Skeletal muscle cell (primary cell): ENCODE data around the gene DCST2.
"Not testable (repeated sequence)": the region's sequence is repeated elsewhere in the genome, so short reads cannot be mapped to it uniquely, and the experiment has no call there.

ENCODE experiments used
- DNase-seq: peaks from one replicate; pipeline ENCODE4 v3.0.0-alpha.2; 2010; ENCODE audit warnings: low read depth
- H3K4me3 ChIP-seq: 2 replicates; pipeline ENCODE4 v1.5.1; 2011; ENCODE audit warnings: low read depth, mild to moderate bottlenecking, control low read depth, low read length, moderate library complexity

DCST2 gene

GRCh38 chr1:154992721-154993571, 40.6 kb downstream of the DCST2 start:
- no peak overlapping the region for H3K4me3 ChIP-seq
- no peak for DNase-seq

GRCh38 chr1:154990276-154990675, 43.3 kb downstream of the DCST2 start:
- H3K4me3 ChIP-seq, result no peak overlapping the region
- DNase-seq, result no peak

- no peak overlapping the region for H3K4me3 ChIP-seq
- no peak for DNase-seq
Measured at GRCh38 chr1:154989195-154989860, 44.3 kb downstream of the DCST2 start.

- DNase-seq, result no peak
- H3K4me3 ChIP-seq, result no peak overlapping the region
Measured at GRCh38 chr1:154988058-154988954, 45.3 kb downstream of the DCST2 start.

DNA sequence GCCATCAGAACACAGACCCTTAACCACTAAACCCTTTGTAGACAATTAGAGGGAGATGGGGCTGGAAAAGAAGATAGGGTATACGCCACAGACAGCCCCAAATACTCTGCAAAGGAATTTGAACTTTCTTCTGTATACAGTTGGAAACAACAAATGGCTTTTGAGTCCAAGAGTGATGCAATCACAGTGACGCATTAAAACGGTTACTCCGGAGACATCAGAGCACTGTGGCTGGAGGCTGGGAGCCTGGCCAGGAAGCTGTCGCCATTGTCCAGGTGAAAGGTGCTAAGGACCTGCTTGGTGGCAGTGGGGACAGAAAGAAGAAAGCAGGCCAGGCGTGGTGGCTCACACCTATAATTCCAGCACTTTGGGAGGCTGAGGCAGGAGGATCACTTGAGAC, 46.3 kb downstream of the DCST2 start:
- no peak overlapping the region for H3K4me3 ChIP-seq
- no peak for DNase-seq

- DNase-seq, H3K4me3 ChIP-seq: not testable (repeated sequence)
Measured at GRCh38 chr1:154986736-154987135, 46.8 kb downstream of the DCST2 start.

DNA sequence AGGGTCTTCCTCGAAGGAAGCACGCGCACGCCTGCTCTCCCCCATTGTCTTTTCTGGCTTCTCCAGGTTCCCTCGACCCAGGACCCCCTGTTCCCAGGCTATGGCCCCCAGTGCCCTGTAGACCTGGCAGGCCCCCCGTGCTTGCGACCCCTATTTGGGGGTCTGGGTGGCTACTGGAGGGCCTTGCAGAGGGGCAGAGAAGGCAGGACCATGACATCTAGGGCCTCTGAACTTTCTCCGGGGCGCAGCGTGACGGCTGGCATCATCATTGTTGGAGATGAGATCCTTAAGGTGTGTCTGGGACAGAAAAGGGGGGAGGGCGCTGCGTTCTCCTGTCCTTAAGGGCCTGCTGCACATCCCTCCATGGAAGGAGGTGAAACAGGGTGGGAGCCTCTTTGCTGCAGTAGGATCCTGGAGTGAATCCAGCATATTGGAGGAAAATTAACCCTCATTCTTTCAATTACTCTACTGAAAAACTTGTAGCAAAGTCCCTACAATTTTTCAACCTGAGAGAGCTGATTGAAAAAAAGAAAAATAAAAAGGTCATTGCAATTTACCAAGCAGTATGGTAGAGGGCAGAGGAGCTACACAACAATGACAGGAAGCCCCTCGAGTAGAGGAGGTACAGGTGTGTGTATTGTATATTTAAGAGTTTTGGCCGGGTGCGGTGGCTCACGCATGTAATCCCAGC, 49.7 kb downstream of the DCST2 start:
- no peak for DNase-seq
- peak overlapping the region; percentile 97 for H3K4me3 ChIP-seq

DNA sequence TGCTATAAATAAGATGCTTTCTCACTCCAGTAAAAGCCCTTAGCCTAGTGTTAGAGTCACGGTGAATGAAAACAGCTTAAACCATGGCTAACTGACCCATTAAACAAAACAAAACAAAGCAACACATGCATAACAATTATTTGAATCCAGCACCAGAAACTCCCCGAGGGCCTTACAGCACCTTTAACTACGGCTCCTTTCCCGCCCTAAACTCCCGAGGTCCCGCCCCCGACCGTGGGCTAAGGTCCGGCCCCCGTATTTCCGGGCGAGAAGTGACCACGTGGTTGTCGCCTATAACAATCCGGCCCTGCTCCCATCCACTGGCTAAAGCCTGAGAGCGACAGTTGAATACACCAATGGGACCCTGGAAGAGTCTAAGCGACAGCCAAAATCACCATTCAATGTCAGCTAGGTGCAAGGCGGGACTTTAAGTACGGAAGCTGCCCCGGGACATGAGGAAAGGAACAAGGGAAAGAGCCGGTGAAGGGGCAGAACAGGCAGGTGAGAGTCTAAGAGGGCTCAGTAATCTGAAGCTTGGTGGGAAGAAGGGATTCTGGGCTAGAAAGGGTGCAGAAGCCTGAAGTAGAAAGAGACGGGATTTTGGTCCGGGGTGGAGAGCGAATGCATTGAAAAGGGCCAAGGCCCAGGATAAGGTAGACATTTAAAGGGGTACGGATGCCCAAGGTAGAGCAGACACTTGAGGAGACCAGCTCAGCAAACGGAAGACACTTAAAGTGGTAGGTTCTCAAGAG, 50.5 kb downstream of the DCST2 start, which contains the start of gene FLAD1:
FLAD1 (plus strand) TSS at position 448 of the 752 bp plus-strand sequence. CDS start 351 bp downstream, outside the sequence.
- peak within 1 kb of the TSS; percentile 97 for H3K4me3 ChIP-seq
- peak; percentile 99 for DNase-seq

GRCh38 chr1:154982341-154982740, 51.2 kb downstream of the DCST2 start:
- peak overlapping the region; percentile 97 for H3K4me3 ChIP-seq
- no peak for DNase-seq

GRCh38 chr1:154978360-154978759, 55.2 kb downstream of the DCST2 start:
- DNase-seq, result no peak
- H3K4me3 ChIP-seq, result no peak overlapping the region

- not testable (repeated sequence) for H3K4me3 ChIP-seq, DNase-seq
Measured at GRCh38 chr1:154977762-154978161, 55.8 kb downstream of the DCST2 start.

- peak overlapping the region; percentile 72 for H3K4me3 ChIP-seq
- no peak for DNase-seq
Measured at GRCh38 chr1:154975409-154976059, 58.0 kb downstream of the DCST2 start.

GRCh38 chr1:154974808-154975408, 58.7 kb downstream of the DCST2 start:
- peak; percentile 73 for DNase-seq
- peak overlapping the region; percentile 72 for H3K4me3 ChIP-seq

DNA sequence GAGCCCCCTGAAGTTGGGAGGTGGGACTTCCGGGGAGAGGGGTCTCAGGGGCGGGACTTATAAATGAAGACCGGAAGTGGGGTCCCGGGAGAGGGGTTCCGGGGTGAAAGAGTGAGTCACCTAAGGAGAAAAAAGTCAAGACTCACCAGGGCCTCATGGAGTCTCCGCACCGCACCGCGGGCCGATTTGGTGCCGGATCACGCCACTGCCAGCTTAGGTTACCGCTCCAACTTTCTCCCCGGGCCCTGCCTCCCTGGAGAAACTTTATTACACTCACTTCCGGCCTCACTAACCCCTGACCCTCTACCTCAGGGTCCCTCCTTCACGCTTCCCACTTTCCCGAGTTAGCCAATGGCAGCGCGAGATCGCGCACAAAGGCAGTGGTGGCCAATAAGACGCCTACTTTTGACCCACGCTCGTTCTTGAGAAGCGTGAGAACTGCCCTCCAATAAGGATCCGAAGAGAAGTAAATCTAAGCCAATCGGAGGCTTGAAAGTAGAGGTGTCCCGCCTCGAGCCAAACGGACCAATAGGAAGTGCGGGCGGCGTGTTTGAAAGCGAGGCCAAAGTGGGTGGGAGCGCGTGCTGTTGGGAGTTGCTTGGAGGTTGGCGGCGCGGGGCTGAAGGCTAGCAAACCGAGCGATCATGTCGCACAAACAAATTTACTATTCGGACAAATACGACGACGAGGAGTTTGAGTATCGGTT, 59.3 kb downstream of the DCST2 start, which contains the start of gene CKS1B:
CKS1B (plus strand) TSS at position 580 of the 706 bp plus-strand sequence; CDS start at position 645, 65 bp downstream.
- peak; percentile 100 for DNase-seq
- peak within 1 kb of the TSS; percentile 72 for H3K4me3 ChIP-seq

- H3K4me3 ChIP-seq, result peak overlapping the region; percentile 72
- DNase-seq, result peak; percentile 82
Measured at GRCh38 chr1:154973344-154974101, 60.1 kb downstream of the DCST2 start.
